Pancreas (tissue), 10 donors: ENCODE data around the gene OR4D11. TPM values are rescaled to one million over a fixed set of nuclear protein-coding genes. Genes with fewer than 3 reads are reported as not detected.
"Not testable (repeated sequence)": the region's sequence is repeated elsewhere in the genome, so short reads cannot be mapped to it uniquely, and the experiment has no call there.

ENCODE experiments used
- ATAC-seq, 4 donors: fragments of 200-7000 bp; cut with Tn5 transposase; one replicate each; pipeline versions ENCODE4 v1.8.0 to v1.9.1; 2020; ENCODE audit warnings: mild to moderate bottlenecking in 4 of 4, moderate library complexity in 4 of 4
- DNase-seq, 6 donors: peaks; one replicate each; pipeline ENCODE4 v3.0.0-alpha.2; 2020
- FAIRE-seq: peaks from 2 replicates; lab custom pipeline; 2012; peaks lifted over from hg19 to GRCh38; lab: Jason Lieb, UNC
- H3K27ac ChIP-seq, 4 donors: fragments of 200-600 bp; sonication (generic); 1 replicate in 3 of 4; 2 replicates in 1 of 4; pipeline versions ENCODE4 v1.5.0 to v1.8.0; 2020
- H3K27me3 ChIP-seq, 4 donors: fragments of 200-600 bp; one replicate each; pipeline ENCODE4 v1.8.0; 2021
- H3K36me3 ChIP-seq, 3 donors: fragments of 200-600 bp; sonication (generic) in 1 of 3; one replicate each; pipeline versions ENCODE4 v1.5.0 to v1.8.0; 2020 to 2021
- H3K4me1 ChIP-seq, 3 donors: fragments of 200-600 bp; one replicate each; pipeline ENCODE4 v1.8.0; 2021
- H3K4me3 ChIP-seq, 4 donors: fragments of 200-600 bp; sonication (generic) in 2 of 4; one replicate each; pipeline versions ENCODE4 v1.5.0 to v1.8.0; 2020 to 2021
- H3K9me3 ChIP-seq, 4 donors: fragments of 200-600 bp; one replicate each; pipeline ENCODE4 v1.8.0; 2021
- CTCF ChIP-seq, 4 donors: fragments of 200-600 bp; sonication (generic) in 3 of 4; IDR thresholded peaks; one replicate each; pipeline versions ENCODE4 v1.5.0 to v1.8.0; 2021; ENCODE audit warnings: antibody characterized with exemption in 4 of 4
- WGBS, 2 donors: extraction: QIAGEN DNeasy Blood & Tissue Kit; methylation state at CpG; one replicate each; pipeline ENCODE4 v1.1.7; 2013; 5-methylcytosine and 5-hydroxymethylcytosine counted together
- intact Hi-C, 3 donors: fragments of 100-400 bp; cut with DNase I; formaldehyde crosslinking; loops; one replicate each; pipeline versions ENCODE4 v1.11.1 to v1.14.2; 2022
- polyA plus RNA-seq, 2 donors: library from polyadenylated mRNA; stranded (reverse); fragments of 200-250 nt; gene quantifications; one replicate each; pipeline ENCODE4 v1.2.3, GENCODE V29; 2013
- total RNA-seq, 6 donors: library from RNA; stranded (reverse); fragmentation: NEBNext Ultra II Directional in 4 of 6; extraction: Animal tissue kit (Norgen Biotek cat#: 25700) in 4 of 6; gene quantifications; one replicate each; pipeline versions ENCODE4 v1.2.1 to v1.2.4, GENCODE V29; 2021 to 2023
- donor health status: healthy with polysubstance abuse.
- donor health status: DM: no; HTN: no; CAD: no; lungs with moderate emphysema.
- donor health status: DM: no; HTN: no; CAD: no.
- donor health status: control.
- donor health status: control.
- donor health status: Bipolar disorder and iron deficiency.
- donor health status: DM: yes; HTN: yes; CAD: no.
- donor health status: DM: no; HTN: no; CAD: no.
- donor health status: DM: no; HTN: no; CAD: no.
- donor health status: DM: yes; HTN: yes; CAD: no.

The OR4D11 gene
- total and polyA plus RNA-seq, 8 donors, result not detected

- ATAC-seq (no peak), FAIRE-seq (no peak), DNase-seq (no peak)
- H3K9me3 ChIP-seq, result no peaks in the 10 kb centered on the region
- H3K4me3 ChIP-seq, result no peak overlapping the region
- H3K4me1 ChIP-seq, result no peaks in the 10 kb centered on the region
- WGBS, 2 donors, result 39 to 57% methylated on average over 1 of the region's 1 CpG
- no peak for TF ChIP-seq CTCF (IDR thresholded peaks at IDR 0.05)
- intact Hi-C loops, result no loop called here
- H3K27me3 ChIP-seq, result no peaks in the 10 kb centered on the region
- H3K36me3 ChIP-seq, result no peaks in the 10 kb centered on the region
- H3K27ac ChIP-seq, result no peak overlapping the region
Measured at GRCh38 chr11:59511675-59512074, 8.3 kb downstream of the OR4D11 start.

- intact Hi-C loops, DNase-seq, ATAC-seq, H3K27ac ChIP-seq, FAIRE-seq, H3K27me3 ChIP-seq, H3K4me1 ChIP-seq, H3K4me3 ChIP-seq, H3K36me3 ChIP-seq, H3K9me3 ChIP-seq: not testable (repeated sequence)
- 43 to 45% methylated on average over 2 of the region's 2 CpGs for WGBS, 2 donors
Measured at GRCh38 chr11:59520139-59520538, 16.8 kb downstream of the OR4D11 start.

GRCh38 chr11:59520741-59521140, 17.4 kb downstream of the OR4D11 start:
- no peak for TF ChIP-seq CTCF (IDR thresholded peaks at IDR 0.05)
- ATAC-seq (no peak), FAIRE-seq (no peak), DNase-seq (no peak)
- Histone ChIP-seq H3K27ac (no peak overlapping the region), H3K4me1 (no peaks in the 10 kb centered on the region), H3K27me3 (no peaks in the 10 kb centered on the region), H3K36me3 (no peaks in the 10 kb centered on the region), H3K4me3 (no peak overlapping the region), H3K9me3 (no peaks in the 10 kb centered on the region)
- 79 to 89% methylated on average over 5 of the region's 5 CpGs for WGBS, 2 donors
- intact Hi-C loops, result no loop called here

- Histone ChIP-seq H3K4me3 (no peak overlapping the region), H3K4me1 (no peaks in the 10 kb centered on the region), H3K27ac (no peak overlapping the region), H3K9me3 (no peaks in the 10 kb centered on the region), H3K27me3 (no peaks in the 10 kb centered on the region), H3K36me3 (no peaks in the 10 kb centered on the region)
- DNase-seq (no peak), FAIRE-seq (no peak), ATAC-seq (no peak)
- WGBS, 2 donors, result 18 to 20% methylated on average over 1 of the region's 1 CpG
- TF ChIP-seq CTCF (IDR thresholded peaks at IDR 0.05), result no peak
- intact Hi-C loops, result no loop called here
Measured at GRCh38 chr11:59523541-59523940, 20.2 kb downstream of the OR4D11 start.

- no peaks in the 10 kb centered on the region for H3K9me3 ChIP-seq
- no peak overlapping the region for H3K27ac ChIP-seq
- no peak for TF ChIP-seq CTCF (IDR thresholded peaks at IDR 0.05)
- H3K4me1 ChIP-seq, result no peaks in the 10 kb centered on the region
- H3K4me3 ChIP-seq, result no peak overlapping the region
- 58 to 61% methylated on average over 7 of the region's 7 CpGs for WGBS, 2 donors
- H3K27me3 ChIP-seq, result no peaks in the 10 kb centered on the region
- H3K36me3 ChIP-seq, result no peaks in the 10 kb centered on the region
- no peak for ATAC-seq
- intact Hi-C loops, result no loop called here
- FAIRE-seq, result no peak
- no peak for DNase-seq
Measured at GRCh38 chr11:59528711-59529110, 25.3 kb downstream of the OR4D11 start.
